ENCODE data around the gene RPS19BP1.

GRCh38 chr22:39554151-39554550, 21.6 kb upstream of the RPS19BP1 start:
- no peak for TF ChIP-seq CTCF (IDR thresholded peaks at IDR 0.05)
- TF ChIP-seq POLR2AphosphoS5 (IDR thresholded peaks at IDR 0.05) = no peak
- TF ChIP-seq POLR2A (IDR thresholded peaks at IDR 0.05) = no peak
- no peak for TF ChIP-seq EP300 (IDR thresholded peaks at IDR 0.05)
